Measurements from ENCODE around the gene SH2D3C.
A peak's percentile ranks its signal among the peaks of the same experiment; 100 is the strongest.
"Not testable (repeated sequence)": the region's sequence is repeated elsewhere in the genome, so short reads cannot be mapped to it uniquely, and the experiment has no call there.

The SH2D3C gene

GRCh38 chr9:127785933-127786772 lies 7.7 kb upstream of the SH2D3C start, which contains the start of gene CDK9:
Gene CDK9, plus strand, starts transcription at chr9:127786034. Its CDS starts 115 bp downstream, at chr9:127786149.
- peak; percentile 86 to 90 (median 87) for DNase-seq (ENCODE audit: low read depth in 3 of 3)

- peak; percentile 74 to 82 (median 82) for DNase-seq (ENCODE audit: low read depth in 3 of 3)
Measured at GRCh38 chr9:127785023-127785932, 6.8 kb upstream of the SH2D3C start.

- peak in 2 of 3 experiments; percentile 27 to 45 for DNase-seq (ENCODE audit: low read depth in 3 of 3)
Measured at GRCh38 chr9:127783111-127784008, 4.9 kb upstream of the SH2D3C start.

GRCh38 chr9:127781806-127782205 lies 3.3 kb upstream of the SH2D3C start:
- DNase-seq (ENCODE audit: low read depth in 3 of 3): no peak

GRCh38 chr9:127780909-127781308 lies 2.4 kb upstream of the SH2D3C start:
- not testable (repeated sequence) for DNase-seq (ENCODE audit: low read depth in 3 of 3)

GRCh38 chr9:127780126-127780885 lies 1.8 kb upstream of the SH2D3C start:
- DNase-seq (ENCODE audit: low read depth in 3 of 3): no peak

- DNase-seq (ENCODE audit: low read depth in 3 of 3): peak in 2 of 3 experiments; percentile 43 to 53
Measured at GRCh38 chr9:127779136-127779981, 893 bp upstream of the SH2D3C start.

GRCh38 chr9:127777368-127777980 lies 992 bp downstream of the SH2D3C start:
- no peak for DNase-seq (ENCODE audit: low read depth in 3 of 3)

- DNase-seq (ENCODE audit: low read depth in 3 of 3): no peak
Measured at GRCh38 chr9:127776924-127777289, 1.6 kb downstream of the SH2D3C start.

GRCh38 chr9:127776195-127776923 lies 2.1 kb downstream of the SH2D3C start:
- peak in 2 of 3 experiments; percentile 63 to 64 for DNase-seq (ENCODE audit: low read depth in 3 of 3)

GRCh38 chr9:127773981-127774380 lies 4.5 kb downstream of the SH2D3C start:
- DNase-seq (ENCODE audit: low read depth in 3 of 3): no peak

GRCh38 chr9:127773272-127773671 lies 5.2 kb downstream of the SH2D3C start:
- DNase-seq (ENCODE audit: low read depth in 3 of 3): no peak

- no peak for DNase-seq (ENCODE audit: low read depth in 3 of 3)
Measured at GRCh38 chr9:127772603-127773002, 5.9 kb downstream of the SH2D3C start.

- DNase-seq (ENCODE audit: low read depth in 3 of 3): no peak
Measured at GRCh38 chr9:127771570-127772189, 6.8 kb downstream of the SH2D3C start.

GRCh38 chr9:127770905-127771569 lies 7.4 kb downstream of the SH2D3C start:
- peak; percentile 95 for DNase-seq (ENCODE audit: low read depth in 3 of 3)

GRCh38 chr9:127770583-127770904 lies 7.9 kb downstream of the SH2D3C start:
- no peak for DNase-seq (ENCODE audit: low read depth in 3 of 3)

- DNase-seq (ENCODE audit: low read depth in 3 of 3): no peak
Measured at GRCh38 chr9:127769929-127770582, 8.4 kb downstream of the SH2D3C start.

Data from stimulated activated CD4-positive, alpha-beta T cell treated with anti-CD3 and anti-CD28 coated beads, TNF-alpha, amount 100 ng/mL, for 4 hours (primary cell).